ENCODE measurements around the gene TTI1. TPM values are rescaled to one million over a fixed set of nuclear protein-coding genes. Genes with fewer than 3 reads are reported as not detected.

The TTI1 gene
- total and polyA plus RNA-seq, 2 of the 13 experiments (the other 11 are each of a cell fraction or from before 2014, with no cell fraction given) = 22.9 to 39.8 TPM

- TF ChIP-seq PRDM4 (CRISPR knock-in tag; IDR thresholded peaks at IDR 0.05; ENCODE audit: borderline replicate concordance) (no peak), ZNF883 (CRISPR knock-in tag; IDR thresholded peaks at IDR 0.05; ENCODE audit: not compliant biosample characterization) (no peak), SOX5 (CRISPR knock-in tag; IDR thresholded peaks at IDR 0.05; ENCODE audit: borderline replicate concordance) (0 out of 2 replicates have a peak, but pooled peaks have one; percentile 7), ZMAT3 (CRISPR knock-in tag; conservative IDR thresholded peaks at IDR 0.05) (no peak), HIVEP1 (CRISPR knock-in tag; IDR thresholded peaks at IDR 0.05) (no peak), NFKBIZ (CRISPR knock-in tag; IDR thresholded peaks at IDR 0.05) (peak; percentile 38; the same call in 1 of the 2 replicates), ZNF503 (CRISPR knock-in tag; IDR thresholded peaks at IDR 0.05) (no peak), ZFP36 (IDR thresholded peaks at IDR 0.05; ENCODE audit: borderline replicate concordance, low read depth, low read length, partially characterized antibody) (no peak), CREB1 (IDR thresholded peaks at IDR 0.05) (no peak), CREB1 (CRISPR knock-in tag; IDR thresholded peaks at IDR 0.05) (peak; percentile 56), MED13 (CRISPR knock-in tag; IDR thresholded peaks at IDR 0.05) (no peak), SAFB2 (CRISPR knock-in tag; IDR thresholded peaks at IDR 0.05; ENCODE audit: borderline replicate concordance, low read depth) (no peak), GATAD2A (CRISPR knock-in tag; IDR thresholded peaks at IDR 0.05) (peak; percentile 82), PLSCR1 (CRISPR knock-in tag; IDR thresholded peaks at IDR 0.05; ENCODE audit: borderline replicate concordance) (no peak), CCAR2 (optimal IDR thresholded peaks at IDR 0.05; ENCODE audit: low read depth, low read length) (no peak), SSRP1 (CRISPR knock-in tag; IDR thresholded peaks at IDR 0.05) (no peak), TAF1 (CRISPR knock-in tag; IDR thresholded peaks at IDR 0.05) (0 out of 2 replicates have a peak, but pooled peaks have one; percentile 5), ARID4A (CRISPR knock-in tag; IDR thresholded peaks at IDR 0.05; ENCODE audit: borderline replicate concordance) (no peak), JUND (CRISPR knock-in tag; IDR thresholded peaks at IDR 0.05) (no peak), HDAC6 (IDR thresholded peaks at IDR 0.05; ENCODE audit: low read depth, low read length) (no peak), ZNF746 (CRISPR knock-in tag; IDR thresholded peaks at IDR 0.05) (no peak)
These were observed 9.9 kb downstream of the TTI1 start (continued) for GRCh38 chr20:38023181-38024001.

Measured in HepG2 (cell line).